ENCODE measurements around the gene SAMD4A. TPM values are rescaled to one million over a fixed set of nuclear protein-coding genes. Genes with fewer than 3 reads are reported as not detected.

Gene SAMD4A
- total RNA-seq, 1 experiment from 2014 or later, result 26.5 TPM

DNA sequence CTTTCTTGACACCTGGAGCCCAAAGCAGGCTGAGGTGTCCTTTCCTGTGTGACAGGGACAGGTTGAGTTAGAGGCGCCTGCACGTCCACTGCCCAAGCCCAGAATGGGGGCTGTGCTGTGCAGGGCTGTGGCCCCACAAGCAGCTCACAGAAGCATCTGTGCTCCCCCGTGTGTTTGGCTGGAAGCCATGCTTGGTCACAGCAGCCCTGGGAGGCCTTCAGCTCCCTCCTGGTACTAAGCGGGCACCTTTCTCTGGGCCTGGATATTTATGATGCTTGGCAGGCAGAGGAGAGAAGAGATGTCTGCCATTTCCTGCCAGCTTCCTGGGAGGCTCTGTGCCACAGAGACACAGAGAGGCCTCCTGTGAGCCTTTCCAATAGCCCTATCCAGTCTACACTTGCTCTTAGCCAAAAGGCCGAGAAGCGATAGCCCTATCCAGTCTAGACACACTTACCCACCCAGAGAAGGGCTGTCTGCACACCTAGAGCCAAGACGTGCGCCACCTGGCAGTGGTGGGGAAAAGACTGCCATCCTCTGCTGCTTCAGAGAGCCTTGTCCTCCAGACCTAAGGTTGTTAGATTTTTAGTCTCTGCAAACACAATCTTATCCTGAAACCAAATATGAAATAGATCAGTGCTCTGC, 218.3 kb downstream of the SAMD4A start:
- H3K9me3 ChIP-seq (ENCODE audit: low read depth, low read length, poor library complexity, severe bottlenecking), result no peaks in the 10 kb centered on the region
- ChIA-PET CTCF (interaction anchor here (0.8 kb wide), 1 partner anchor 11 kb away, joined by 4 read pairs; no protein-coding TSS in a partner anchor), POLR2A (ENCODE audit: low non-redundant PET) (interaction anchor here (0.6 kb wide), 2 partner anchors 201 to 389 kb away, joined by 3 to 5 read pairs; partner anchors contain the start of gene CDKN3)
- H3K4me1 ChIP-seq (ENCODE audit: insufficient read depth, low read length, poor library complexity, severe bottlenecking), result peaks cover 26% of the 10 kb centered on the region
- peaks cover 4% of the 10 kb centered on the region for H3K36me3 ChIP-seq (ENCODE audit: insufficient read depth, low read length, poor library complexity, severe bottlenecking)
- no TSS peak for BruUV-seq (replicated peaks)
- no peak for TF ChIP-seq EZH2 (IDR thresholded peaks at IDR 0.05; ENCODE audit: borderline replicate concordance, low read depth, low read length, poor library complexity, severe bottlenecking)
- TF ChIP-seq, protein P1, sequence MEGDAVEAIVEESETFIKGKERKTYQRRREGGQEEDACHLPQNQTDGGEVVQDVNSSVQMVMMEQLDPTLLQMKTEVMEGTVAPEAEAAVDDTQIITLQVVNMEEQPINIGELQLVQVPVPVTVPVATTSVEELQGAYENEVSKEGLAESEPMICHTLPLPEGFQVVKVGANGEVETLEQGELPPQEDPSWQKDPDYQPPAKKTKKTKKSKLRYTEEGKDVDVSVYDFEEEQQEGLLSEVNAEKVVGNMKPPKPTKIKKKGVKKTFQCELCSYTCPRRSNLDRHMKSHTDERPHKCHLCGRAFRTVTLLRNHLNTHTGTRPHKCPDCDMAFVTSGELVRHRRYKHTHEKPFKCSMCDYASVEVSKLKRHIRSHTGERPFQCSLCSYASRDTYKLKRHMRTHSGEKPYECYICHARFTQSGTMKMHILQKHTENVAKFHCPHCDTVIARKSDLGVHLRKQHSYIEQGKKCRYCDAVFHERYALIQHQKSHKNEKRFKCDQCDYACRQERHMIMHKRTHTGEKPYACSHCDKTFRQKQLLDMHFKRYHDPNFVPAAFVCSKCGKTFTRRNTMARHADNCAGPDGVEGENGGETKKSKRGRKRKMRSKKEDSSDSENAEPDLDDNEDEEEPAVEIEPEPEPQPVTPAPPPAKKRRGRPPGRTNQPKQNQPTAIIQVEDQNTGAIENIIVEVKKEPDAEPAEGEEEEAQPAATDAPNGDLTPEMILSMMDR (conservative IDR thresholded peaks at IDR 0.05; ENCODE audit: low read depth, low read length), result no peak
- H3K27me3 ChIP-seq (replicated peaks; ENCODE audit: insufficient read depth, low read depth, low read length, poor library complexity), result no peaks in the 10 kb centered on the region
- H3K4me3 ChIP-seq (ENCODE audit: low read depth, low read length, poor library complexity, severe bottlenecking), result no peak overlapping the region
- intact Hi-C loops (cut with micrococcal nuclease; ENCODE audit: unreplicated experiment), result no loop called here
- DNase-seq (ENCODE audit: low spot score), result no peak
- H3K27ac ChIP-seq (ENCODE audit: low read depth, low read length, poor library complexity, severe bottlenecking), result no peak overlapping the region

DNA sequence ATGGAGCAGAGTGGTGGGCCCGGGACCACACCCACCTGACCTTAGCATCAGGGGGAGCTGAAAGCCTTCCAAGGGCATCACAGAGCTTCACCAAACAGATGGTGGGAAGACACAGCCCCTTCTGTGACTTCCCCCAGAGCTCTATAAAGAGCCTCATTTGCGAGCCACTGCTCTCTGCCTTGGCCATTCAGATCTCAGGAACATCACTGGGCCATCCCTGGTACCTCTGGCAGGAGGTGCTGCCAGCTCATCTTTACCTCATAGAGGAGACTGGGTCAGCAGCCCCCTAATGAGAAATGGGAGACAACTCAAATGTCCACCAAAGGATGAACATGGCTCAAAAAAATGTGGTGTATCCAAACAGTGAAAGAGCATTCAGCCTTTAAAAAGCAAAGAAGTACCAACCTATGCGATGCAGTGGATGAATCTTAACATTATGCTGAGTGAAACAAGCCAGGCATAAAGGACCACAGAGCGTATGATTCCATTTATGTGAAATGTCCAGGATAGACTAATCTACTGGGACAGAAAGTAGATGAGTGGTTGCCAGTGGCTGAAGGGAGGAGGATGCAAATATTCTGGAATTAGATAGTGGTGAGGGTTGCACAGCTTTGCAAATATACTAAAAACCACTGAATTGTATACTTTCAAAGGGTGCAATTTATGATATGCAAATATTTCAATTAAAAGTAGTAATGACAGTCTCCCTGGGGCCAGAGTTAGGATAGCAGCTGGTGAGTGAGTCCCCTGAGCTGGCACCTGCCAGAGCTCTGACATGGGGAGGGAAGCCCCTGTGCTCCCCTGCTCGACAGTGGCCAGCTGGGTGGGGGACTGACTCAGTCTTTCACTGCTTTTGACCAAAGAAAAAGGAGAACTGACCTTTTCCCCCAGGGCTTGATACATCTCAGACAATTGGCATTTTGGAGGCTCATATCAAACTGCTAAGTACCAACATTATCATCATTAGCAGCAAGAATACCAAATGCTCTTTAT, 219.1 kb downstream of the SAMD4A start:
- no peaks in the 10 kb centered on the region for H3K9me3 ChIP-seq (ENCODE audit: low read depth, low read length, poor library complexity, severe bottlenecking)
- intact Hi-C loops (cut with micrococcal nuclease; ENCODE audit: unreplicated experiment), result no loop called here
- DNase-seq (ENCODE audit: low spot score), result no peak
- H3K36me3 ChIP-seq (ENCODE audit: insufficient read depth, low read length, poor library complexity, severe bottlenecking), result peaks cover 4% of the 10 kb centered on the region
- no peak overlapping the region for H3K4me3 ChIP-seq (ENCODE audit: low read depth, low read length, poor library complexity, severe bottlenecking)
- ChIA-PET CTCF (no interaction called here), POLR2A (ENCODE audit: low non-redundant PET) (no interaction called here)
- peaks cover 26% of the 10 kb centered on the region for H3K4me1 ChIP-seq (ENCODE audit: insufficient read depth, low read length, poor library complexity, severe bottlenecking)
- H3K27me3 ChIP-seq (replicated peaks; ENCODE audit: insufficient read depth, low read depth, low read length, poor library complexity), result no peaks in the 10 kb centered on the region
- BruUV-seq (replicated peaks), result no TSS peak
- H3K27ac ChIP-seq (ENCODE audit: low read depth, low read length, poor library complexity, severe bottlenecking), result no peak overlapping the region
- TF ChIP-seq EZH2 (IDR thresholded peaks at IDR 0.05; ENCODE audit: borderline replicate concordance, low read depth, low read length, poor library complexity, severe bottlenecking), result no peak

DNA sequence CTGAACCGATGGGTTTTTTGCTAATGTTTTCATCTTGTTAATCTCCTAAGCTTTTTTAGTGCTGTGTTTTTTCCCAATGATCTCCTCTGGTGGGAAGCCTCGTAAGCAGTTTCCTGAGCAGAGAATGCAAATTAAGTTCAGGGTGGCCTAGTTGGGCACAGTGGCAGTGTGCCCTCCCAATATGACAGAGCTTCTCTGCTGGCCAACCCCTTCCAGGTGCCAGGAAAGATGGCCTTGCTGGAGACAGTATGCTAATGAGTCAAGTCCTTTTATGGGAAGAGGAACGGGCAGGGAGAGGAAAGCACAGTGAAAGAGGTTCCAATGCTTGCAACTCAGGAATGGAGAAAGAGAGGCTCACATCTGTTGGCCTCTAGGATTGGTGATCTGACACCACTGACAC, 219.9 kb downstream of the SAMD4A start:
- intact Hi-C loops (cut with micrococcal nuclease; ENCODE audit: unreplicated experiment), result no loop called here
- no peaks in the 10 kb centered on the region for H3K27me3 ChIP-seq (replicated peaks; ENCODE audit: insufficient read depth, low read depth, low read length, poor library complexity)
- peaks cover 26% of the 10 kb centered on the region for H3K4me1 ChIP-seq (ENCODE audit: insufficient read depth, low read length, poor library complexity, severe bottlenecking)
- H3K4me3 ChIP-seq (ENCODE audit: low read depth, low read length, poor library complexity, severe bottlenecking), result no peak overlapping the region
- no peaks in the 10 kb centered on the region for H3K9me3 ChIP-seq (ENCODE audit: low read depth, low read length, poor library complexity, severe bottlenecking)
- CTCF ChIA-PET, result no interaction called here
- no peak for TF ChIP-seq EZH2 (IDR thresholded peaks at IDR 0.05; ENCODE audit: borderline replicate concordance, low read depth, low read length, poor library complexity, severe bottlenecking)
- TF ChIP-seq, protein P1 (conservative IDR thresholded peaks at IDR 0.05; ENCODE audit: low read depth, low read length), result no peak
- no TSS peak for BruUV-seq (replicated peaks)
- H3K27ac ChIP-seq (ENCODE audit: low read depth, low read length, poor library complexity, severe bottlenecking), result peak overlapping the region; percentile 33
- POLR2A ChIA-PET (ENCODE audit: low non-redundant PET), result no interaction called here
- DNase-seq (ENCODE audit: low spot score), result peak; percentile 17
- peaks cover 4% of the 10 kb centered on the region for H3K36me3 ChIP-seq (ENCODE audit: insufficient read depth, low read length, poor library complexity, severe bottlenecking)
